NB4 (cell line): ENCODE data around the gene TGFBR2.
"Not testable (repeated sequence)": the region's sequence is repeated elsewhere in the genome, so short reads cannot be mapped to it uniquely, and the experiment has no call there.

ENCODE experiments used
- MAX ChIP-seq: IDR thresholded peaks from 2 replicates; pipeline ENCODE4 v1.6.1; 2011; ENCODE audit warnings: low read depth, low read length
- MYC ChIP-seq: IDR thresholded peaks from 2 replicates; pipeline ENCODE4 v1.6.1; 2011; ENCODE audit warnings: low read depth, low read length
- POLR2A ChIP-seq: IDR thresholded peaks from 2 replicates; pipeline ENCODE4 v1.6.1; 2011; ENCODE audit warnings: mild to moderate bottlenecking; ENCODE audit not compliant: insufficient read length; ENCODE audit errors: extremely low read depth
- TF ChIP-seq, protein P1 (sequence below): IDR thresholded peaks from one replicate; pipeline ENCODE4 v1.5.1; 2012; ENCODE audit warnings: low read depth, low read length

DNA sequence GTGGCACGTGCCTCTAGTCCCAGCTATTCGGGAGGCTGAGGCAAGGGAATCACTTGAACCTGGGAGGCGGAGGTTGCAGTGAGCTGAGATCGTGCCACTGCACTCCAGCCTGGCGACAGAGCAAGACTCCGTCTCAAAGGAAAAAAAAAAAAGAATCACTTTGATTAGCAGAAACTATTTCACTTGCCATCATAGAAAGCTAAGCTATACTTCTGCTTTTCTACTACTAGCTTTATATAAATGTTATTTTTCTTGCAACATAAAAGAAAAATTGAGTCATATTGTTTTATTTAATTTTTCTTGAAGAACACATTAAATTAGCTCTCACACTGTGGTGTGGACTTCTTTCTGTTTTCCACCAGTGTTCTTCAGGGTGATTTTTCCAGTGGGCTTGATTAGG, 18.1 kb downstream of the TGFBR2 start:
- TF ChIP-seq, protein P1, sequence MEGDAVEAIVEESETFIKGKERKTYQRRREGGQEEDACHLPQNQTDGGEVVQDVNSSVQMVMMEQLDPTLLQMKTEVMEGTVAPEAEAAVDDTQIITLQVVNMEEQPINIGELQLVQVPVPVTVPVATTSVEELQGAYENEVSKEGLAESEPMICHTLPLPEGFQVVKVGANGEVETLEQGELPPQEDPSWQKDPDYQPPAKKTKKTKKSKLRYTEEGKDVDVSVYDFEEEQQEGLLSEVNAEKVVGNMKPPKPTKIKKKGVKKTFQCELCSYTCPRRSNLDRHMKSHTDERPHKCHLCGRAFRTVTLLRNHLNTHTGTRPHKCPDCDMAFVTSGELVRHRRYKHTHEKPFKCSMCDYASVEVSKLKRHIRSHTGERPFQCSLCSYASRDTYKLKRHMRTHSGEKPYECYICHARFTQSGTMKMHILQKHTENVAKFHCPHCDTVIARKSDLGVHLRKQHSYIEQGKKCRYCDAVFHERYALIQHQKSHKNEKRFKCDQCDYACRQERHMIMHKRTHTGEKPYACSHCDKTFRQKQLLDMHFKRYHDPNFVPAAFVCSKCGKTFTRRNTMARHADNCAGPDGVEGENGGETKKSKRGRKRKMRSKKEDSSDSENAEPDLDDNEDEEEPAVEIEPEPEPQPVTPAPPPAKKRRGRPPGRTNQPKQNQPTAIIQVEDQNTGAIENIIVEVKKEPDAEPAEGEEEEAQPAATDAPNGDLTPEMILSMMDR: not testable (repeated sequence)
- not testable (repeated sequence) for TF ChIP-seq POLR2A, MYC, MAX
